GM13977 (cell line): Measurements from ENCODE around the gene SAFB2.

Experiments
- DNase-seq: peaks from one replicate; pipeline ENCODE4 v3.0.0; 2012; ENCODE audit warnings: low spot score
- in situ Hi-C: fragments of 300-500 bp; cut with MboI; formaldehyde crosslinking; loops from one replicate; pipeline ENCODE4 v1.12.0; 2022; ENCODE audit warnings: low sequenced_read_pairs, low pct_unique_long_range_greater_than_20kb, mixed read lengths, inconsistent platforms; ENCODE audit not compliant: unreplicated experiment
- TF ChIP-seq, protein P1 (sequence below): IDR thresholded peaks from 2 replicates; pipeline ENCODE4 v1.5.1; 2012; ENCODE audit warnings: mild to moderate bottlenecking, control low read depth; ENCODE audit not compliant: insufficient read depth; ENCODE audit errors: extremely low read depth, missing control alignments

Gene SAFB2

DNA sequence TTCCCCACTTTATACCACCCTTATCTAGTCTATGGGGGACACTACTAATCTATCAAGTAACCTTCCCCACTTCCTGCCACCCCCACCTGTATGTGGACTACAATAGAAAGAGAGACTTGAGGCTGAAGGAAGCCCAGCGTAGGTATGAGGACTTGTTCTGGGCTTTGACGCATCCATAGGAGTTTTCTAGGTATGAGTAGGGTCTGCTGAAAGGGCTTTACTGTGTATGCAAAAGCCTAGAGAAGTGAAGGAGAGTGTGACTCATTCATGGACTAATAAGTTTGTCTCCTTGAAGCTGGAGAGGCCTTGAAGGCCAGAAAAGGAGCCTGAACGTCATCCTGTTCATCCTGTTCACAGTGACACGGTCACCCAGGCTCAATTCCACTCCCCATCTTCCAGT, 76.6 kb downstream of the SAFB2 start:
- in situ Hi-C loops = no loop called here
- DNase-seq = no peak
- TF ChIP-seq, protein P1, sequence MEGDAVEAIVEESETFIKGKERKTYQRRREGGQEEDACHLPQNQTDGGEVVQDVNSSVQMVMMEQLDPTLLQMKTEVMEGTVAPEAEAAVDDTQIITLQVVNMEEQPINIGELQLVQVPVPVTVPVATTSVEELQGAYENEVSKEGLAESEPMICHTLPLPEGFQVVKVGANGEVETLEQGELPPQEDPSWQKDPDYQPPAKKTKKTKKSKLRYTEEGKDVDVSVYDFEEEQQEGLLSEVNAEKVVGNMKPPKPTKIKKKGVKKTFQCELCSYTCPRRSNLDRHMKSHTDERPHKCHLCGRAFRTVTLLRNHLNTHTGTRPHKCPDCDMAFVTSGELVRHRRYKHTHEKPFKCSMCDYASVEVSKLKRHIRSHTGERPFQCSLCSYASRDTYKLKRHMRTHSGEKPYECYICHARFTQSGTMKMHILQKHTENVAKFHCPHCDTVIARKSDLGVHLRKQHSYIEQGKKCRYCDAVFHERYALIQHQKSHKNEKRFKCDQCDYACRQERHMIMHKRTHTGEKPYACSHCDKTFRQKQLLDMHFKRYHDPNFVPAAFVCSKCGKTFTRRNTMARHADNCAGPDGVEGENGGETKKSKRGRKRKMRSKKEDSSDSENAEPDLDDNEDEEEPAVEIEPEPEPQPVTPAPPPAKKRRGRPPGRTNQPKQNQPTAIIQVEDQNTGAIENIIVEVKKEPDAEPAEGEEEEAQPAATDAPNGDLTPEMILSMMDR = no peak

DNA sequence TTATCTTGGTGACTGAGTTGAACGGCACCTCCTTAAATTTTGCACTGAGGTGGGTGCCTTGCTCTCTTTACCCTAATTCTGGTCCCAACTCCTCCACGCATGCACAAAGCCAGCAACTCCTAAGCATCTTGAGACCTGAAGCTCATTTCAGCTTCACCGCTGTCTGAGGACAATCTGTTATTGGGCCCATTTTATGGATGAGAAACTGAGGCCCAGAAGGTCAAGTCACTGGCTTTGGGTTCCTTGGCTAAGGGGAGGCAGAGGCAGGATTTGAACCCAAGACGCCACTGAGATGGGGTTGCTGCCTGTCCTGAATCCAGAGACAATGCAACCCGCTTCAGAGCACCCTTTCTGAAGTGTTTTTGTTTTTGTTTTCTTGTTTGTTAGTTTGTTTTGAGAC, 77.5 kb downstream of the SAFB2 start:
- TF ChIP-seq, protein P1 = no peak
- DNase-seq = no peak
- in situ Hi-C loops = no loop called here

DNA sequence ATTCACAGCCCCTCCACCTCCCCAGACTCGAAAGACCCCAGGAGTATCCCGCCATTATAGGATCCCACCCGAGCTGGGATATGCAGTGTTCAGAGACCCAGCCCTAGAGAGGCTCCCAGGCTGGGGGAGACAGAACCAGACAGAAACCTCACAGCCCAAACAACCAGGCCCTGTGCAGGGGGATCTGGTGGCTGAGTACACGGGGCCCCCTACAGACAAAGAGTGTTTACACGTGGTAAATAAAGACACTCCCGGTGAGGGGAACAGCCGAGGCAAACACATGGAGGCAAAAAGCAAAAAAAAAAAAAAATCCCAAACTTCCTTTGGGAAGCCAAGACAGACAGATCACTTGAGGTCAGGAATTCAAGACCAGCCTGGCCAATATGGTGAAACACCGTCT, 79.9 kb downstream of the SAFB2 start:
- TF ChIP-seq, protein P1 = peak; percentile 32
- DNase-seq = no peak
- in situ Hi-C loops = no loop called here

DNA sequence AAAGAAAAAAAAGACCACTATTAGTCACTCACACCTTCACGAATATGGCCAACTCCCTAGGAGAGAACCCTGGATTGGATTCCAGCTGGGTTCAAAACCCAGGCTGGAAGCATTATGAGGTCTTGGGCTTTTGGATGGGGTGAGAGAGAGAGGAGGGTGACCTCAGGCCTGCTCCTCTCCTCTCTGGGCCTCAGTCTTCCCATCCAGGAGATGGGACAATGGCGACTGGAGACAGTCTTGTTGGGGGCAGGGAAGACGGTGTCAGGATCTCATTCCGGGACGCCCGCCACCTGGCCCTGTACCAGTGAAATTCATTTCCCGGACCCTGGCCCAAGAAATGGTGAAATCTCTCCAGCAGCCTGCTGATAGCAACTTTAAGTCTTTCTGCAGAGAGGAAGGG, 81.1 kb downstream of the SAFB2 start:
- in situ Hi-C loops = no loop called here
- no peak for DNase-seq
- TF ChIP-seq, protein P1 = no peak

- in situ Hi-C loops = no loop called here
- TF ChIP-seq, protein P1 = no peak
- no peak for DNase-seq
These were observed 82.4 kb downstream of the SAFB2 start for GRCh38 chr19:5540208-5540607.

DNA sequence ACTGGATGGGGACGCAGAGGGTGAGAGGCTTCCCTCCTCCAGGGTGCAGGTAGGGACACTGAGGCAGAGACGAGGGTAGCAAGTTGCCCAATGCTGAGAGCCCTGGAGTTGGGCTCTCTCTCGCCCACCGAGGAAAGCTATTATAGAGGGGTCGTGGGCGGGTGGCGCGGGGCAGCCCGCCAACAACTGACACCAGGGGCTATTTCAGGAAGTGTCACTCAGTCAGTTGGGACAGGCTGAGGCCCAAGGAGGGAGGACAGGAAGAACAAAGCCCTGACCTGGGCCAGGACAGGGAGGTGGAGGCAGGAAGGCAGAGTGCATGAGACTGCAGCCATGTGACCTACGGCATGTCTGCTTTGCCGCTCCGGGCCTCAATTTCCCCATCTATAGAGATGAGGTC, 84.7 kb downstream of the SAFB2 start:
- in situ Hi-C loops = no loop called here
- TF ChIP-seq, protein P1 = no peak
- no peak for DNase-seq
